Keratinocyte (primary cell): ENCODE measurements around the gene RERE. TPM values are rescaled to one million over a fixed set of nuclear protein-coding genes. Genes with fewer than 3 reads are reported as not detected.

Source experiments
- DNase-seq: peaks from one replicate; pipeline ENCODE4 v3.0.0-alpha.2; 2011; ENCODE audit warnings: low read depth, missing footprints, low spot score
- FAIRE-seq: peaks from 2 replicates; lab custom pipeline; 2011; peaks lifted over from hg19 to GRCh38; lab: Jason Lieb, UNC
- H2AFZ ChIP-seq: 2 replicates; pipeline ENCODE4 v1.6.0; 2012; ENCODE audit warnings: low read length, control low read depth, inconsistent platforms; ENCODE audit not compliant: control insufficient read depth
- H3K27ac ChIP-seq: 2 replicates; pipeline ENCODE4 v1.5.1; 2011; ENCODE audit warnings: low read length; ENCODE audit not compliant: control insufficient read depth, insufficient read depth
- H3K27me3 ChIP-seq: 3 replicates; pipeline ENCODE4 v1.6.0; 2011; ENCODE audit warnings: low read length; ENCODE audit not compliant: control insufficient read depth, insufficient read depth; ENCODE audit errors: extremely low read depth
- H3K36me3 ChIP-seq, 2 experiments: 2 replicates in 1 of 2; 3 replicates in 1 of 2; pipeline ENCODE4 v1.5.1; 2011; ENCODE audit warnings: low read length in 2 of 2, mild to moderate bottlenecking in 1 of 2; ENCODE audit not compliant: control insufficient read depth in 2 of 2, insufficient read depth in 2 of 2; ENCODE audit errors: extremely low read depth in 1 of 2
- H3K4me1 ChIP-seq: 3 replicates; pipeline ENCODE4 v1.5.1; 2011; ENCODE audit warnings: low read length; ENCODE audit not compliant: control insufficient read depth, insufficient read depth; ENCODE audit errors: extremely low read depth
- H3K4me2 ChIP-seq: 3 replicates; pipeline ENCODE4 v1.6.0; 2011; ENCODE audit warnings: low read depth, low read length; ENCODE audit not compliant: control insufficient read depth, insufficient read depth; ENCODE audit errors: extremely low read depth
- H3K4me3 ChIP-seq, 3 experiments: fragments of 200-600 bp in 1 of 3; sonication (generic) in 1 of 3; 2 replicates in 2 of 3; 3 replicates in 1 of 3; pipeline ENCODE4 v1.5.1; 2011 to 2016; ENCODE audit warnings: low read length in 3 of 3, mild to moderate bottlenecking in 3 of 3, control low read depth in 2 of 3, inconsistent platforms in 1 of 3, low read depth in 1 of 3, mixed read lengths in 1 of 3, mixed run types in 1 of 3, moderate library complexity in 1 of 3; ENCODE audit not compliant: control insufficient read depth in 2 of 3, insufficient read depth in 2 of 3; ENCODE audit errors: extremely low read depth in 1 of 3
- H3K79me2 ChIP-seq: 2 replicates; pipeline ENCODE4 v1.6.0; 2012; ENCODE audit warnings: low read length; ENCODE audit not compliant: control insufficient read depth, insufficient read depth
- H3K9ac ChIP-seq: 3 replicates; pipeline ENCODE4 v1.6.0; 2011; ENCODE audit warnings: low read length; ENCODE audit not compliant: control insufficient read depth, insufficient read depth; ENCODE audit errors: extremely low read depth
- H3K9me1 ChIP-seq: 3 replicates; pipeline ENCODE4 v1.6.0; 2011; ENCODE audit warnings: low read length; ENCODE audit not compliant: control insufficient read depth, insufficient read depth; ENCODE audit errors: extremely low read depth
- H3K9me3 ChIP-seq: 2 replicates; pipeline ENCODE4 v1.5.1; 2012; ENCODE audit warnings: low read depth, low read length; ENCODE audit not compliant: control insufficient read depth
- H4K20me1 ChIP-seq: 3 replicates; pipeline ENCODE4 v1.6.0; 2011; ENCODE audit warnings: low read length; ENCODE audit not compliant: control insufficient read depth, insufficient read depth; ENCODE audit errors: extremely low read depth
- EZH2 ChIP-seq: IDR thresholded peaks from one replicate; pipeline ENCODE4 v1.6.1; 2012; ENCODE audit warnings: inconsistent platforms, mild to moderate bottlenecking, low read length, moderate library complexity
- dilution Hi-C: fragments of 300-500 bp; cut with MboI; formaldehyde crosslinking; loops from one replicate; pipeline ENCODE4 v1.7.0; 2020; ENCODE audit warnings: low sequenced_read_pairs; ENCODE audit not compliant: extremely low pct_ligation_motif_present
- polyA plus RNA-seq, 5 experiments: library from polyadenylated mRNA; depleted of rRNA in 3 of 5; stranded (reverse) in 3 of 5; stranded (forward) in 1 of 5; unstranded in 1 of 5; fragments of >200 nt; gene quantifications; 1 replicate in 1 of 5; 2 replicates in 3 of 5; 3 replicates in 1 of 5; pipeline versions ENCODE4 v1.2.1 to v1.2.3, GENCODE V29; 2011 to 2012; ENCODE audit warnings: missing spikeins in 2 of 5, low read depth in 1 of 5, low replicate concordance in 1 of 5
- TF ChIP-seq, protein P1 (sequence below), 3 experiments: IDR thresholded peaks in 1 of 3; conservative IDR thresholded peaks in 1 of 3; optimal IDR thresholded peaks in 1 of 3; 2 replicates in 2 of 3; 3 replicates in 1 of 3; pipeline versions ENCODE3 to v1.5.1; 2011; ENCODE audit warnings: low read length in 3 of 3, mild to moderate bottlenecking in 3 of 3, moderate library complexity in 2 of 3, control low read depth in 1 of 3, inconsistent platforms in 1 of 3; ENCODE audit not compliant: insufficient read depth in 2 of 3; ENCODE audit errors: extremely low read depth in 1 of 3

The RERE gene
- polyA plus RNA-seq, 1 donor (not counting 4 experiments of a cell fraction or from before 2014, with no cell fraction given): 3.8 TPM

- no peak overlapping the region for H3K9ac ChIP-seq
- no peak overlapping the region for H3K4me3 ChIP-seq
- H3K4me1 ChIP-seq: peaks cover 15% of the 10 kb centered on the region
- TF ChIP-seq EZH2: no peak
- TF ChIP-seq, protein P1, sequence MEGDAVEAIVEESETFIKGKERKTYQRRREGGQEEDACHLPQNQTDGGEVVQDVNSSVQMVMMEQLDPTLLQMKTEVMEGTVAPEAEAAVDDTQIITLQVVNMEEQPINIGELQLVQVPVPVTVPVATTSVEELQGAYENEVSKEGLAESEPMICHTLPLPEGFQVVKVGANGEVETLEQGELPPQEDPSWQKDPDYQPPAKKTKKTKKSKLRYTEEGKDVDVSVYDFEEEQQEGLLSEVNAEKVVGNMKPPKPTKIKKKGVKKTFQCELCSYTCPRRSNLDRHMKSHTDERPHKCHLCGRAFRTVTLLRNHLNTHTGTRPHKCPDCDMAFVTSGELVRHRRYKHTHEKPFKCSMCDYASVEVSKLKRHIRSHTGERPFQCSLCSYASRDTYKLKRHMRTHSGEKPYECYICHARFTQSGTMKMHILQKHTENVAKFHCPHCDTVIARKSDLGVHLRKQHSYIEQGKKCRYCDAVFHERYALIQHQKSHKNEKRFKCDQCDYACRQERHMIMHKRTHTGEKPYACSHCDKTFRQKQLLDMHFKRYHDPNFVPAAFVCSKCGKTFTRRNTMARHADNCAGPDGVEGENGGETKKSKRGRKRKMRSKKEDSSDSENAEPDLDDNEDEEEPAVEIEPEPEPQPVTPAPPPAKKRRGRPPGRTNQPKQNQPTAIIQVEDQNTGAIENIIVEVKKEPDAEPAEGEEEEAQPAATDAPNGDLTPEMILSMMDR (optimal IDR thresholded peaks at IDR 0.05 in 1 of 3, IDR thresholded peaks at IDR 0.05 in 1 of 3, conservative IDR thresholded peaks at IDR 0.05 in 1 of 3; ENCODE audit: extremely low read depth in 1 of 3, insufficient read depth in 2 of 3, low read length in 3 of 3): no peak
- no peaks in the 10 kb centered on the region for H3K27me3 ChIP-seq
- H3K9me1 ChIP-seq: no peaks in the 10 kb centered on the region
- no peaks in the 10 kb centered on the region for H3K79me2 ChIP-seq
- dilution Hi-C loops: no loop called here
- H3K4me2 ChIP-seq: no peak overlapping the region
- H3K9me3 ChIP-seq: no peaks in the 10 kb centered on the region
- DNase-seq (no peak), FAIRE-seq (no peak)
- no peak overlapping the region for H3K27ac ChIP-seq
- no peak overlapping the region for H2AFZ ChIP-seq
- H4K20me1 ChIP-seq: no peaks in the 10 kb centered on the region
- H3K36me3 ChIP-seq: peaks cover 1 to 9% of the 10 kb centered on the region in 2 experiments
Observed at GRCh38 chr1:8463144-8463927, 354.1 kb downstream of the RERE start.

DNA sequence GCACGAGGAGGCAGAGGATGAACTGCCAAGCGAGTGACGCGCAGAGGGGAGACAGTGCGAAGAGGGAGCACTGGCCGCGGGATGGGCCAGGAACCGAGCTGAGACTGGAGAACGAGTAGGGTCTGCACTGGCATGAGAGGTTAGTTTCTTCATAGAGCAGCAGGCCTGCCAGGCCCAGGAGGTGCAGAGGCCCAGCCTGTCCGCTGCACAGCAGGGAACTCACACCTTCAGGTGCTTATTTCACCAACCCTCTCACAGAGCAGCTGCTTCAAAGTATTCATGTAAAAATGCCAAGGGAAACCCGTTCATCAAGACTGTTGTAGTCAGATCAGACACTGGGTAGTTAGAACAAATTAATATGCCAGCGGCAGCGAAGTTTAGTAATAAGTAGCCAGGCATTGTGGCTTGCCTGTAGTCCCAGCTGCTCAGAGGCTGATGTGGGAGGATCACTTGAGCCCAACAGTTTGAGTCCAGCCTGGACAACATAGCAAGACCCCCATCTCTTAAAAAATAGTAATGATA, 355.0 kb downstream of the RERE start:
- no peak for DNase-seq
- Histone ChIP-seq H3K79me2 (no peaks in the 10 kb centered on the region), H3K9ac (no peak overlapping the region), H3K27ac (no peak overlapping the region), H3K9me1 (no peaks in the 10 kb centered on the region), H2AFZ (no peak overlapping the region), H4K20me1 (no peaks in the 10 kb centered on the region), H3K4me1 (peaks cover 15% of the 10 kb centered on the region), H3K9me3 (no peaks in the 10 kb centered on the region), H3K36me3 (peaks cover 3 to 9% of the 10 kb centered on the region in 2 experiments), H3K27me3 (no peaks in the 10 kb centered on the region), H3K4me3 (no peak overlapping the region), H3K4me2 (no peak overlapping the region)
- FAIRE-seq: no peak
- no peak for TF ChIP-seq EZH2
- TF ChIP-seq, protein P1 (optimal IDR thresholded peaks at IDR 0.05 in 1 of 3, IDR thresholded peaks at IDR 0.05 in 1 of 3, conservative IDR thresholded peaks at IDR 0.05 in 1 of 3; ENCODE audit: extremely low read depth in 1 of 3, insufficient read depth in 2 of 3, low read length in 3 of 3): no peak
- dilution Hi-C loops: no loop called here
